Measurements from ENCODE around the gene SPTBN4. TPM values are rescaled to one million over a fixed set of nuclear protein-coding genes. Genes with fewer than 3 reads are reported as not detected.
"Not testable (repeated sequence)": the region's sequence is repeated elsewhere in the genome, so short reads cannot be mapped to it uniquely, and the experiment has no call there.

SPTBN4 gene
- total and polyA plus RNA-seq, 2 donors (not counting 1 experiment from before 2014, with no cell fraction given), result 0.03 to 0.67 TPM

DNA sequence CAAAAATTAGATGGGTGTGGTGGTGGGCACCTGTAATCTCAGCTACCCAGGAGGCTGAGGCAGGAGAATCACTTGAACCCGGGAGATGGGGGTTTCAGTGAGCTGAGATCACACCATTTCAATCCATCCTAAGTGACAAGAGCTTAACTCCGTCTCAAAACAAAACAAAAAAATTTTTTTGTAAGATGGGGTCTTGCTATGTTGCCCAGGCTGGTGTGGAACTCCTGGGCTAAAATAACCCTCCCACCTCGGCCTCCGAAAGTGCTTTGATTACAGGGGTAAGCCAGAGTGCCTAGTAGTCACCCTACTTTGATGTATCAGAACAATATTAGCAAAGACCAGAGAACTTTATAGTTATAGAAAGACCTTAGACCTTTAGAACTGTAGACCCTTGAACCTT, 7.9 kb downstream of the SPTBN4 start:
- no peak overlapping the region for H3K27ac Mint-ChIP-seq
- no peak overlapping the region for H3K4me2 ChIP-seq (replicated peaks; ENCODE audit: low read depth, low read length, poor library complexity, severe bottlenecking)
- no peaks in the 10 kb centered on the region for H3K9me3 ChIP-seq (ENCODE audit: control extremely low read depth in 1 of 3, control insufficient read depth in 2 of 3, insufficient read depth in 1 of 3, low read length in 2 of 3)
- H2AFZ ChIP-seq (ENCODE audit: insufficient read depth, low read depth, low read length, poor library complexity, severe bottlenecking), result no peak overlapping the region
- TF ChIP-seq, protein P1, sequence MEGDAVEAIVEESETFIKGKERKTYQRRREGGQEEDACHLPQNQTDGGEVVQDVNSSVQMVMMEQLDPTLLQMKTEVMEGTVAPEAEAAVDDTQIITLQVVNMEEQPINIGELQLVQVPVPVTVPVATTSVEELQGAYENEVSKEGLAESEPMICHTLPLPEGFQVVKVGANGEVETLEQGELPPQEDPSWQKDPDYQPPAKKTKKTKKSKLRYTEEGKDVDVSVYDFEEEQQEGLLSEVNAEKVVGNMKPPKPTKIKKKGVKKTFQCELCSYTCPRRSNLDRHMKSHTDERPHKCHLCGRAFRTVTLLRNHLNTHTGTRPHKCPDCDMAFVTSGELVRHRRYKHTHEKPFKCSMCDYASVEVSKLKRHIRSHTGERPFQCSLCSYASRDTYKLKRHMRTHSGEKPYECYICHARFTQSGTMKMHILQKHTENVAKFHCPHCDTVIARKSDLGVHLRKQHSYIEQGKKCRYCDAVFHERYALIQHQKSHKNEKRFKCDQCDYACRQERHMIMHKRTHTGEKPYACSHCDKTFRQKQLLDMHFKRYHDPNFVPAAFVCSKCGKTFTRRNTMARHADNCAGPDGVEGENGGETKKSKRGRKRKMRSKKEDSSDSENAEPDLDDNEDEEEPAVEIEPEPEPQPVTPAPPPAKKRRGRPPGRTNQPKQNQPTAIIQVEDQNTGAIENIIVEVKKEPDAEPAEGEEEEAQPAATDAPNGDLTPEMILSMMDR (IDR thresholded peaks at IDR 0.05), result no peak
- no peak for TF ChIP-seq EZH2 (IDR thresholded peaks at IDR 0.05; ENCODE audit: borderline replicate concordance, insufficient read depth, low read depth, low read length, poor library complexity, severe bottlenecking)
- ATAC-seq (ENCODE audit: low read depth) (no peak), DNase-seq (no peak)
- no peaks in the 10 kb centered on the region for H3K27me3 ChIP-seq (replicated peaks in 1 of 4; ENCODE audit: control extremely low read depth in 1 of 4, control insufficient read depth in 3 of 4, insufficient read depth in 4 of 4, low read length in 3 of 4)
- H3K4me1 Mint-ChIP-seq, result no peaks in the 10 kb centered on the region
- H3K9me3 Mint-ChIP-seq (ENCODE audit: insufficient read depth), result no peaks in the 10 kb centered on the region
- H3K27me3 Mint-ChIP-seq, result peaks cover 9% of the 10 kb centered on the region
- H3K4me3 ChIP-seq (ENCODE audit: control extremely low read depth in 1 of 5, extremely low read depth in 1 of 5, insufficient read depth in 1 of 5, low read depth in 2 of 5, low read length in 4 of 5), result no peak overlapping the region
- WGBS (ENCODE audit: insufficient coverage), result no CpG with 5 or more reads among the region's 4 CpGs
- no peaks in the 10 kb centered on the region for H3K36me3 ChIP-seq (replicated peaks in 1 of 2; ENCODE audit: control extremely low read depth in 1 of 2, control insufficient read depth in 1 of 2, extremely low read depth in 1 of 2, insufficient read depth in 2 of 2, low read length in 1 of 2)
- ChIA-PET POLR2A (no interaction called here), CTCF (interaction anchor here (2.1 kb wide), 1 partner anchor 169 kb away, joined by 8 read pairs; no protein-coding TSS in a partner anchor)
- no peak overlapping the region for H3K27ac ChIP-seq (ENCODE audit: low read length in 2 of 2)
- no peak overlapping the region for H3K9ac ChIP-seq (ENCODE audit: low read length)
- H4K20me1 ChIP-seq (ENCODE audit: control insufficient read depth, insufficient read depth, low read length, poor library complexity, severe bottlenecking), result no peaks in the 10 kb centered on the region
- H3K4me1 ChIP-seq (ENCODE audit: control insufficient read depth in 2 of 2, insufficient read depth in 2 of 2, low read length in 2 of 2), result no peaks in the 10 kb centered on the region
- H3K4me3 Mint-ChIP-seq, result no peak overlapping the region
- H3K79me2 ChIP-seq (ENCODE audit: control insufficient read depth, insufficient read depth, low read length), result no peaks in the 10 kb centered on the region
- intact Hi-C loops (cut with micrococcal nuclease), result no loop called here

- DNase-seq; ATAC-seq (ENCODE audit: low read depth); H3K27ac ChIP-seq (ENCODE audit: low read length in 2 of 2); H3K4me3 ChIP-seq (ENCODE audit: control extremely low read depth in 1 of 5, extremely low read depth in 1 of 5, insufficient read depth in 1 of 5, low read depth in 2 of 5, low read length in 4 of 5); H3K4me1 Mint-ChIP-seq; H3K27ac Mint-ChIP-seq; H3K36me3 ChIP-seq (replicated peaks in 1 of 2; ENCODE audit: control extremely low read depth in 1 of 2, control insufficient read depth in 1 of 2, extremely low read depth in 1 of 2, insufficient read depth in 2 of 2, low read length in 1 of 2); H3K9me3 ChIP-seq (ENCODE audit: control extremely low read depth in 1 of 3, control insufficient read depth in 2 of 3, insufficient read depth in 1 of 3, low read length in 2 of 3); H4K20me1 ChIP-seq (ENCODE audit: control insufficient read depth, insufficient read depth, low read length, poor library complexity, severe bottlenecking); H3K4me2 ChIP-seq (replicated peaks; ENCODE audit: low read depth, low read length, poor library complexity, severe bottlenecking); H3K27me3 ChIP-seq (replicated peaks in 1 of 4; ENCODE audit: control extremely low read depth in 1 of 4, control insufficient read depth in 3 of 4, insufficient read depth in 4 of 4, low read length in 3 of 4); H3K4me1 ChIP-seq (ENCODE audit: control insufficient read depth in 2 of 2, insufficient read depth in 2 of 2, low read length in 2 of 2); H3K9me3 Mint-ChIP-seq (ENCODE audit: insufficient read depth); intact Hi-C loops (cut with micrococcal nuclease); H3K79me2 ChIP-seq (ENCODE audit: control insufficient read depth, insufficient read depth, low read length); H3K4me3 Mint-ChIP-seq; H3K9ac ChIP-seq (ENCODE audit: low read length); H2AFZ ChIP-seq (ENCODE audit: insufficient read depth, low read depth, low read length, poor library complexity, severe bottlenecking): not testable (repeated sequence)
- peaks cover 13% of the 10 kb centered on the region for H3K27me3 Mint-ChIP-seq
- 94% methylated on average over 15 of the region's 15 CpGs for WGBS (ENCODE audit: insufficient coverage)
- ChIA-PET CTCF (interaction anchor here (2.1 kb wide), 1 partner anchor 171 kb away, joined by 8 read pairs; no protein-coding TSS in a partner anchor), POLR2A (interaction anchor here (0.6 kb wide), 3 partner anchors 14 to 688 kb away, joined by 3 read pairs; no protein-coding TSS in a partner anchor)
Measured at GRCh38 chr19:40475878-40476644, 9.3 kb downstream of the SPTBN4 start.

Data from B cell (primary cell).